Endodermal cell (in vitro differentiated cells): ENCODE results near the gene SDK1. TPM values are rescaled to one million over a fixed set of nuclear protein-coding genes. Genes with fewer than 3 reads are reported as not detected.

Experiments
- DNase-seq: peaks from one replicate; pipeline ENCODE4 v3.0.0-alpha.2; 2017
- H3K27ac ChIP-seq: 2 replicates; pipeline ENCODE4 v1.5.1; 2013; ENCODE audit warnings: mild to moderate bottlenecking, low read depth, low read length, moderate library complexity
- H3K27me3 ChIP-seq: 2 replicates; pipeline ENCODE4 v1.6.1; 2013; ENCODE audit warnings: mild to moderate bottlenecking, low read length, moderate library complexity; ENCODE audit not compliant: insufficient read depth, control insufficient read depth, poor library complexity, severe bottlenecking
- H3K36me3 ChIP-seq: 2 replicates; pipeline ENCODE4 v1.7.0; 2013; ENCODE audit warnings: mild to moderate bottlenecking, low read length, moderate library complexity; ENCODE audit not compliant: control insufficient read depth, insufficient read depth
- H3K4me1 ChIP-seq: one replicate; pipeline ENCODE4 v1.7.0; 2013; ENCODE audit warnings: low read length; ENCODE audit not compliant: control insufficient read depth, insufficient read depth
- H3K4me3 ChIP-seq: 2 replicates; pipeline ENCODE4 v1.5.1; 2013; ENCODE audit warnings: mild to moderate bottlenecking, low read length, moderate library complexity
- H3K9ac ChIP-seq: 2 replicates; pipeline ENCODE4 v1.6.1; 2013; ENCODE audit warnings: mild to moderate bottlenecking, low read length, moderate library complexity; ENCODE audit not compliant: poor library complexity, severe bottlenecking; ENCODE audit errors: extremely low read depth
- H3K9me3 ChIP-seq: 2 replicates; pipeline ENCODE4 v1.6.1; 2013; ENCODE audit warnings: mild to moderate bottlenecking, low read length, moderate library complexity; ENCODE audit not compliant: control insufficient read depth
- H3K27ac Mint-ChIP-seq: 2 replicates; pipeline ENCODE4 v1.8.0; 2020; ENCODE audit warnings: mixed read lengths
- H3K27me3 Mint-ChIP-seq: 2 replicates; pipeline ENCODE4 v1.8.0; 2021; ENCODE audit warnings: mild to moderate bottlenecking, mixed read lengths; ENCODE audit not compliant: insufficient read depth
- H3K36me3 Mint-ChIP-seq: 2 replicates; pipeline ENCODE4 v1.8.0; 2020; ENCODE audit warnings: low read depth, mixed read lengths
- H3K4me1 Mint-ChIP-seq: 2 replicates; pipeline ENCODE4 v1.8.0; 2020; ENCODE audit warnings: mixed read lengths
- H3K4me3 Mint-ChIP-seq: 2 replicates; pipeline ENCODE4 v1.8.0; 2020; ENCODE audit warnings: mild to moderate bottlenecking, moderate library complexity, mixed read lengths
- H3K9me3 Mint-ChIP-seq: 2 replicates; pipeline ENCODE4 v1.8.0; 2020; ENCODE audit warnings: mild to moderate bottlenecking, mixed read lengths
- WGBS, 2 experiments: methylation state at CpG; one replicate each; pipeline versions ENCODE4 v1.1.5 to v1.1.7; 2013; ENCODE audit warnings: missing lambda C conversion rate in 2 of 2, mixed read lengths in 1 of 2; ENCODE audit not compliant: insufficient coverage in 1 of 2, insufficient read length in 1 of 2; 5-methylcytosine and 5-hydroxymethylcytosine counted together
- total RNA-seq, 2 donors: library from RNA; stranded (reverse); fragmentation: NEBNext Ultra II Directional in 1 of 2; extraction: Animal tissue kit (Norgen Biotek cat#: 25700) in 1 of 2; gene quantifications; 2 replicates in 1 of 2; 3 replicates in 1 of 2; pipeline ENCODE4 v1.2.1, GENCODE V29; 2021
- TF ChIP-seq, protein P1 (sequence below): fragments of 200-600 bp; sonication (generic); conservative IDR thresholded peaks from 2 replicates; pipeline ENCODE4 v1.5.0; 2021; ENCODE audit warnings: antibody characterized with exemption, mild to moderate bottlenecking

SDK1 gene
- total RNA-seq, 2 donors from 2014 or later, result 22.7 to 23.1 TPM

- Mint-ChIP-seq H3K27me3 (no peaks in the 10 kb centered on the region), H3K4me3 (no peak overlapping the region), H3K36me3 (peaks cover 3% of the 10 kb centered on the region), H3K4me1 (no peaks in the 10 kb centered on the region), H3K9me3 (no peaks in the 10 kb centered on the region), H3K27ac (no peak overlapping the region)
- 92 to 100% methylated on average over 2 to 6 of the region's 6 CpGs for WGBS, 2 experiments
- H3K27me3 ChIP-seq, result no peaks in the 10 kb centered on the region
- TF ChIP-seq, protein P1, sequence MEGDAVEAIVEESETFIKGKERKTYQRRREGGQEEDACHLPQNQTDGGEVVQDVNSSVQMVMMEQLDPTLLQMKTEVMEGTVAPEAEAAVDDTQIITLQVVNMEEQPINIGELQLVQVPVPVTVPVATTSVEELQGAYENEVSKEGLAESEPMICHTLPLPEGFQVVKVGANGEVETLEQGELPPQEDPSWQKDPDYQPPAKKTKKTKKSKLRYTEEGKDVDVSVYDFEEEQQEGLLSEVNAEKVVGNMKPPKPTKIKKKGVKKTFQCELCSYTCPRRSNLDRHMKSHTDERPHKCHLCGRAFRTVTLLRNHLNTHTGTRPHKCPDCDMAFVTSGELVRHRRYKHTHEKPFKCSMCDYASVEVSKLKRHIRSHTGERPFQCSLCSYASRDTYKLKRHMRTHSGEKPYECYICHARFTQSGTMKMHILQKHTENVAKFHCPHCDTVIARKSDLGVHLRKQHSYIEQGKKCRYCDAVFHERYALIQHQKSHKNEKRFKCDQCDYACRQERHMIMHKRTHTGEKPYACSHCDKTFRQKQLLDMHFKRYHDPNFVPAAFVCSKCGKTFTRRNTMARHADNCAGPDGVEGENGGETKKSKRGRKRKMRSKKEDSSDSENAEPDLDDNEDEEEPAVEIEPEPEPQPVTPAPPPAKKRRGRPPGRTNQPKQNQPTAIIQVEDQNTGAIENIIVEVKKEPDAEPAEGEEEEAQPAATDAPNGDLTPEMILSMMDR, result no peak
- no peaks in the 10 kb centered on the region for H3K36me3 ChIP-seq
- no peaks in the 10 kb centered on the region for H3K9me3 ChIP-seq
- H3K9ac ChIP-seq, result no peak overlapping the region
- H3K4me3 ChIP-seq, result no peak overlapping the region
- no peak for DNase-seq
- no peaks in the 10 kb centered on the region for H3K4me1 ChIP-seq
- no peak overlapping the region for H3K27ac ChIP-seq
Measured at GRCh38 chr7:3356173-3356572, 55.1 kb downstream of the SDK1 start.

- Mint-ChIP-seq H3K4me1 (no peaks in the 10 kb centered on the region), H3K27me3 (no peaks in the 10 kb centered on the region), H3K27ac (no peak overlapping the region), H3K9me3 (no peaks in the 10 kb centered on the region), H3K36me3 (peaks cover 3% of the 10 kb centered on the region), H3K4me3 (no peak overlapping the region)
- peak; percentile 62 for DNase-seq
- Histone ChIP-seq H3K9me3 (no peaks in the 10 kb centered on the region), H3K27me3 (no peaks in the 10 kb centered on the region), H3K4me1 (no peaks in the 10 kb centered on the region), H3K9ac (no peak overlapping the region), H3K27ac (no peak overlapping the region), H3K36me3 (no peaks in the 10 kb centered on the region), H3K4me3 (no peak overlapping the region)
- WGBS, 2 experiments, result 92 to 96% methylated on average over 3 to 5 of the region's 5 CpGs
- TF ChIP-seq, protein P1, result peak; percentile 54
Measured at GRCh38 chr7:3358991-3359390, 57.9 kb downstream of the SDK1 start.

- Mint-ChIP-seq H3K27me3 (no peaks in the 10 kb centered on the region), H3K4me1 (peaks cover 7% of the 10 kb centered on the region), H3K27ac (no peak overlapping the region), H3K4me3 (no peak overlapping the region), H3K9me3 (no peaks in the 10 kb centered on the region), H3K36me3 (no peaks in the 10 kb centered on the region)
- Histone ChIP-seq H3K9ac (no peak overlapping the region), H3K27ac (no peak overlapping the region), H3K27me3 (no peaks in the 10 kb centered on the region), H3K9me3 (no peaks in the 10 kb centered on the region), H3K4me3 (no peak overlapping the region), H3K4me1 (no peaks in the 10 kb centered on the region), H3K36me3 (no peaks in the 10 kb centered on the region)
- no peak for DNase-seq
- 100% methylated on average over 1 of the region's 1 CpG; no CpG with 5 or more reads in 1 of the 2 experiments for WGBS, 2 experiments
- TF ChIP-seq, protein P1, result no peak
Measured at GRCh38 chr7:3367261-3367660, 66.2 kb downstream of the SDK1 start.
